ENCODE measurements around the gene IDNK.
"Not testable (repeated sequence)": the region's sequence is repeated elsewhere in the genome, so short reads cannot be mapped to it uniquely, and the experiment has no call there.

Gene IDNK

GRCh38 chr9:83622939-83623678, at the start of gene IDNK:
Gene IDNK (plus strand): TSS chr9:83623143. CDS start chr9:83623172, 29 bp downstream.
- Mint-ChIP-seq H3K9me3 (no peaks in the 10 kb centered on the region), H3K4me1 (peaks cover 30% of the 10 kb centered on the region), H3K4me3 (peak within 1 kb of the TSS; percentile 91), H3K27ac (peak within 1 kb of the TSS; percentile 99), H3K27me3 (no peaks in the 10 kb centered on the region), H3K36me3 (no peaks in the 10 kb centered on the region)

DNA sequence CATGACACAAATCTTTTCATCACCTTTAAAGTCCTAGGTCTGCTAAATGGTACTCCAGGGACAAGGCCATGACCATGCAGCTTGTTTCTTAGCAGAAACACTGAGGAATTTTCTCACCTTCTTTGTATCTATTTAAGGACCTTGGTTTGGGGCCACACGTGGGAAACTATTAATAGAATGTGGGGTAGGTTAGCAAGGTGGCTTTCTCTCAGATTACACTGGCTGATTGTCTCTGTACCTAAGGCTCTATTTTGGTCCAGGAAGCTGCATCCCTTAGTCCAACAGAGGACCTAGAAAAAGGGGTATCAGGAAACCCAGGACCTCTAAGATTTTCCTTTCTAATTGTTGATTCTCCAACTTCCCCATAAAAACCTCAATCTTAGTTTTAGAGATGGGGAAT, 48.5 kb upstream of the IDNK start:
- peaks cover 3% of the 10 kb centered on the region for H3K27me3 Mint-ChIP-seq
- peaks cover 22% of the 10 kb centered on the region for H3K36me3 Mint-ChIP-seq
- H3K4me3 Mint-ChIP-seq, result no peak overlapping the region
- H3K9me3 Mint-ChIP-seq, result peaks cover 6% of the 10 kb centered on the region
- H3K27ac Mint-ChIP-seq, result no peak overlapping the region
- no peaks in the 10 kb centered on the region for H3K4me1 Mint-ChIP-seq

GRCh38 chr9:83582029-83582428, 40.9 kb upstream of the IDNK start:
- H3K9me3 Mint-ChIP-seq, result peaks cover 6% of the 10 kb centered on the region
- no peak overlapping the region for H3K4me3 Mint-ChIP-seq
- peaks cover 3% of the 10 kb centered on the region for H3K27me3 Mint-ChIP-seq
- H3K36me3 Mint-ChIP-seq, result peaks cover 16% of the 10 kb centered on the region
- H3K4me1 Mint-ChIP-seq, result no peaks in the 10 kb centered on the region
- no peak overlapping the region for H3K27ac Mint-ChIP-seq

DNA sequence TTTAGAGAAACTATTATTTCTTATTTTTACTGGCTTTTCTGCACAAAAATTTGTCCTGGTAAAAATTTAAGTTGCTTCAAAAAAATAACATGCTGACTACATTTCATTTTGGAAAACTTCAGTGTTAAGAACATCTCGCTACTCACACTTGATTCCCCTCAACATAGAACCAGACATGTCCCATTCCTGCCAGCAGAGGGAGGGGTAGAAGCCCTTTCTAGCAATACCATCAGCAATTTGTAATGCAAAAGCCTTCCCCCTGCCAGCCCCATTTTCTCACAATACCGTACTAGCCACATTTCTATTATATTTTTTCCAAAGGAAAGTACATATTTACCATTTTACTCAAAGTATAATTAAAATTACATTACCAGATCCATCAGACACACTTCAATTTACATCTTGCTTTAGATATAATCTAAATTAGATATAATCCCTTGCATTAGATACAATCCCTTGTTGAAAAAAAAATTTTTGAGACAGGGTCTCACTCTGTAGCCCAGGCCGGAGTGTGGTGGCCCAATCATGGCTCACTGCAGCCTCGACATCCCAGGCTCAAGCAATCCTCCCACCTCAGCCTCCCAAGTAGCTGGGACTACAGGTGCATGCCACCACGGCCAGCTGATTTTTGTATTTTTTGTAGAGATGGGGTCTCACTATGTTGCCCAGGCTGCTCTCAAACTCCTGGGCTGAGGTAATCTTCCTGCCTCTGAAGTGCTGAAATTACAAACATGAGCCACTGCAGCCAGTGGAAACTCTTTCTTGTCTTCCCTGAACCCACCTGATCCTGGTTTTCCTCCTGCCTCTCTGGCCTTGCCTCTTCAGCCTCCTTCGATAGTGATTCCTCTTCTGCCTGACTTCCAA, 39.6 kb upstream of the IDNK start:
- Mint-ChIP-seq H3K27ac (no peak overlapping the region), H3K27me3 (no peaks in the 10 kb centered on the region), H3K9me3 (no peaks in the 10 kb centered on the region), H3K4me3 (no peak overlapping the region), H3K4me1 (no peaks in the 10 kb centered on the region), H3K36me3 (peaks cover 12% of the 10 kb centered on the region)

GRCh38 chr9:83584995-83585394, 37.9 kb upstream of the IDNK start:
- H3K9me3 Mint-ChIP-seq, result no peaks in the 10 kb centered on the region
- H3K4me1 Mint-ChIP-seq, result no peaks in the 10 kb centered on the region
- H3K36me3 Mint-ChIP-seq, result peaks cover 4% of the 10 kb centered on the region
- H3K27me3 Mint-ChIP-seq, result no peaks in the 10 kb centered on the region
- no peak overlapping the region for H3K27ac Mint-ChIP-seq
- no peak overlapping the region for H3K4me3 Mint-ChIP-seq

- Mint-ChIP-seq H3K4me3 (no peak overlapping the region), H3K4me1 (no peaks in the 10 kb centered on the region), H3K27me3 (no peaks in the 10 kb centered on the region), H3K27ac (no peak overlapping the region), H3K36me3 (peaks cover 4% of the 10 kb centered on the region), H3K9me3 (no peaks in the 10 kb centered on the region)
These were observed 34.7 kb upstream of the IDNK start for GRCh38 chr9:83588256-83588655.

- H3K4me3 Mint-ChIP-seq, result no peak overlapping the region
- H3K9me3 Mint-ChIP-seq, result no peaks in the 10 kb centered on the region
- no peak overlapping the region for H3K27ac Mint-ChIP-seq
- no peaks in the 10 kb centered on the region for H3K36me3 Mint-ChIP-seq
- no peaks in the 10 kb centered on the region for H3K27me3 Mint-ChIP-seq
- H3K4me1 Mint-ChIP-seq, result no peaks in the 10 kb centered on the region
These were observed 25.9 kb upstream of the IDNK start for GRCh38 chr9:83596899-83597504.

DNA sequence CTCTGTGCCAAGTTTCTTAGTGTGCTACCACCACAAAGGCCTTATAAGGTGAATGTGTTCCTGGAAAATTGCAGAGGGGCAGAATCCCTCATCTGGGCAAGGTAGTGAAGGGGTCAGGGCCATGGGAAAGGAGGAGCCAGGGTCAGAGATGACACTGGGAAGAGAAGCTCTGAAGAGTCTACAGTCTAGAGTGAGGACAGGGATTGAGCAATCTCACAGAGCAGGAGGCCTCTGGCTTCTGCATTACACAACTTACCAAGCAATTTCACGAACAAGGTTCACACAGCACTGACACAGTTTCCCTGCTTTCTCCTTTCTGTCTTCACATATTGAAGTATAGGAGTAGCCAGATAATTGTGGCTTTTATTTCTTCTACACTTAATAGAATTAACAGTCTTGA, 24.5 kb upstream of the IDNK start:
- Mint-ChIP-seq H3K4me3 (no peak overlapping the region), H3K4me1 (no peaks in the 10 kb centered on the region), H3K9me3 (no peaks in the 10 kb centered on the region), H3K27me3 (no peaks in the 10 kb centered on the region), H3K27ac (no peak overlapping the region), H3K36me3 (no peaks in the 10 kb centered on the region)

GRCh38 chr9:83599071-83599470, 23.9 kb upstream of the IDNK start:
- H3K27me3 Mint-ChIP-seq, result no peaks in the 10 kb centered on the region
- H3K36me3 Mint-ChIP-seq, result no peaks in the 10 kb centered on the region
- no peaks in the 10 kb centered on the region for H3K9me3 Mint-ChIP-seq
- no peak overlapping the region for H3K4me3 Mint-ChIP-seq
- no peaks in the 10 kb centered on the region for H3K4me1 Mint-ChIP-seq
- H3K27ac Mint-ChIP-seq, result no peak overlapping the region

GRCh38 chr9:83601463-83601862, 21.5 kb upstream of the IDNK start:
- Mint-ChIP-seq H3K36me3 (no peaks in the 10 kb centered on the region), H3K4me1 (no peaks in the 10 kb centered on the region), H3K27ac (no peak overlapping the region), H3K27me3 (no peaks in the 10 kb centered on the region), H3K4me3 (no peak overlapping the region), H3K9me3 (no peaks in the 10 kb centered on the region)

DNA sequence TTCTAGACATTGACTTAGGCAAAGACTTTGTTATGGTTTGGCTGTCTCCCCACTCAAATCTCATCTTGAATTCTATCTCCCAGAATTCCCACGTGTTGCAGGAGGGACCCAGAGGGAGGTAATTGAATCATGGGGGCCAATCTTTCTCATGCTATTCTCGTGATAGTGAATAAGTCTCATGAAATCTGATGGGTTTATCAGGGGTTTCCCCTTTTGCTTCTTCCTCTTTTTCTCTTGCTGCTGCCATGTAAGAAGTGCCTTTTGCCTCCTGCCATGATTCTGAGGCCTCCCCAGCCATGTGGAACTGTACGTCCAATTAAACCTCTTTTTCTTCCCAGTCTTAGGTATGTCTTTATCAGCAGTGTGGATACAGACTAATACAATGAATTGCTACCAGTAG, 15.3 kb upstream of the IDNK start:
- not testable (repeated sequence) for H3K4me3 Mint-ChIP-seq, H3K36me3 Mint-ChIP-seq, H3K27me3 Mint-ChIP-seq, H3K4me1 Mint-ChIP-seq, H3K27ac Mint-ChIP-seq, H3K9me3 Mint-ChIP-seq

- not testable (repeated sequence) for H3K27me3 Mint-ChIP-seq, H3K4me1 Mint-ChIP-seq, H3K9me3 Mint-ChIP-seq, H3K36me3 Mint-ChIP-seq, H3K27ac Mint-ChIP-seq, H3K4me3 Mint-ChIP-seq
These were observed 9.6 kb upstream of the IDNK start for GRCh38 chr9:83613298-83613697.

DNA sequence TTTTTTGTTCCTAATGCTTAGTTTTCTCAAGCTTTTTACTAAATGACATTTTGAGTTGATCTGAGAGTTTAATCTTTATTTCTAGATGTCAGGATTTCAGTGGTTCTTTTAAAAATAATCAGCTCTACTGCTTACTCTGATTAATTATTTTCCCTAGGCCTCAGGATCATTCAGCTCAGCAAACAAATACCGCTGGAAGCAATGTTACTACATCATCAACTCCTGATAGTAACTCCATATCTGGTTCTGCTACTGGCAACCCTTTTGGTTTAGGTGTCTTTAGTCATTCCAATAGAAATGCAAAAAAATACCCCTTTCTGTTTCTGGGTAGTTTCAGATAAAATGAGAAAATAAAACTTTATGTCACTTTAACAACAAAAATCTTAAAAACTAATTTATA, 5.6 kb upstream of the IDNK start:
- H3K27me3 Mint-ChIP-seq, result peaks cover 1% of the 10 kb centered on the region
- H3K4me1 Mint-ChIP-seq, result peaks cover 6% of the 10 kb centered on the region
- H3K36me3 Mint-ChIP-seq, result no peaks in the 10 kb centered on the region
- no peaks in the 10 kb centered on the region for H3K9me3 Mint-ChIP-seq
- H3K4me3 Mint-ChIP-seq, result no peak overlapping the region
- no peak overlapping the region for H3K27ac Mint-ChIP-seq

GRCh38 chr9:83620841-83621636, 1.9 kb upstream of the IDNK start:
- Mint-ChIP-seq H3K27me3 (no peaks in the 10 kb centered on the region), H3K27ac (no peak overlapping the region), H3K4me1 (peaks cover 27% of the 10 kb centered on the region), H3K36me3 (no peaks in the 10 kb centered on the region), H3K4me3 (no peak overlapping the region), H3K9me3 (no peaks in the 10 kb centered on the region)

DNA sequence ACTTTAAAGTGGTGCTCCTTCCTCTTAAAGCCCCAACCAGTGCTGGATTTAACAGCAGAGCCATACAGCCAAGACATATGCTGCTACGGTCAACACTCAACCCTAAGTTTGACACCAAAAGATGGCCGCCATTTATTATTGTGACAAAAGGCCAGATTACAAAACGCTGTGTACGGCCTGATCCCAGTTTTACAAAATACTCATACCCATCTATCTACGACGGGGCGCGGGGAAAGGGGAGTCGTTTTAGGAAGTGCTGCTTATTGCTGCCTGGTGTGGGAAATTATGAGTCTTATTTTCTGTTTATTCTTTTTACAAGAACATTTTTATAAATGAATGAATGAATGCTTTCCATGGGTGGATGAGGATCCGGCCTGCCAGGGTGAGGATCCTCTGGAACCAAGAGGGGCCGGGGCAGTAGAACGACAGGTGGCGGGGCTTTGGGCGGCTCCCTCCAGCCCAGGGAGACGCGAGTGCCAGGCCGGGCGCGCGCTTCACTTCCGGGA, 457 bp upstream of the IDNK start:
- Mint-ChIP-seq H3K4me1 (peaks cover 30% of the 10 kb centered on the region), H3K4me3 (peak overlapping the region; percentile 91), H3K27ac (peak overlapping the region; percentile 99), H3K9me3 (no peaks in the 10 kb centered on the region), H3K36me3 (no peaks in the 10 kb centered on the region), H3K27me3 (no peaks in the 10 kb centered on the region)
